HepG2 (cell line): ENCODE measurements around the gene GDF9. TPM values are rescaled to one million over a fixed set of nuclear protein-coding genes. Genes with fewer than 3 reads are reported as not detected.

Experiments
- AGO2 ChIP-seq: fragments of 200-400 bp; formaldehyde crosslinking; optimal IDR thresholded peaks from 2 replicates; pipeline ENCODE3; 2017; ENCODE audit warnings: mild to moderate bottlenecking, low read depth, low read length, moderate library complexity
- ATF2 ChIP-seq: sonication (generic); formaldehyde crosslinking; IDR thresholded peaks from 2 replicates; pipeline ENCODE4 v1.4.0; 2020; ENCODE audit warnings: missing genetic modification reagents
- CENPX ChIP-seq: sonication (generic); formaldehyde crosslinking; IDR thresholded peaks from 2 replicates; pipeline ENCODE4 v1.9.0; 2021; ENCODE audit warnings: mild to moderate bottlenecking, missing genetic modification reagents, moderate library complexity
- E2F1 ChIP-seq: sonication (generic); formaldehyde crosslinking; IDR thresholded peaks from 2 replicates; pipeline ENCODE4 v1.5.0; 2020; ENCODE audit warnings: missing genetic modification reagents
- FOXA3 ChIP-seq: IDR thresholded peaks from 2 replicates; pipeline ENCODE4 v1.6.1; 2016; ENCODE audit warnings: missing genetic modification reagents, missing compliant biosample characterization
- HMGXB3 ChIP-seq: sonication (generic); formaldehyde crosslinking; IDR thresholded peaks from 2 replicates; pipeline ENCODE4 v1.4.0; 2020; ENCODE audit warnings: missing genetic modification reagents, borderline replicate concordance
- KLF13 ChIP-seq: sonication (generic); formaldehyde crosslinking; IDR thresholded peaks from 2 replicates; pipeline ENCODE4 v1.4.0; 2020; ENCODE audit warnings: mild to moderate bottlenecking, missing genetic modification reagents
- MBNL3 ChIP-seq: fragments of 250-450 bp; sonication (Bioruptor Pico); conservative IDR thresholded peaks from 2 replicates; pipeline ENCODE4 v1.8.0; 2022; ENCODE audit warnings: mild to moderate bottlenecking, inconsistent platforms
- MYPOP ChIP-seq: sonication (generic); formaldehyde crosslinking; IDR thresholded peaks from 2 replicates; pipeline ENCODE4 v1.8.1; 2023; ENCODE audit warnings: mild to moderate bottlenecking, moderate library complexity, missing genetic modification reagents
- RBM22 ChIP-seq: fragments of 200-400 bp; formaldehyde crosslinking; optimal IDR thresholded peaks from 2 replicates; pipeline ENCODE3; 2017; ENCODE audit warnings: mild to moderate bottlenecking, low read length, moderate library complexity
- SNAPC2 ChIP-seq: sonication (generic); formaldehyde crosslinking; IDR thresholded peaks from 2 replicates; pipeline ENCODE4 v1.8.1; 2022; ENCODE audit warnings: mild to moderate bottlenecking, missing genetic modification reagents
- TBP ChIP-seq: sonication (generic); formaldehyde crosslinking; IDR thresholded peaks from 2 replicates; pipeline ENCODE4 v1.5.0; 2020; ENCODE audit warnings: missing genetic modification reagents
- ZBTB3 ChIP-seq: sonication (generic); formaldehyde crosslinking; IDR thresholded peaks from 2 replicates; pipeline ENCODE4 v1.4.0; 2020; ENCODE audit warnings: low read depth, mild to moderate bottlenecking, moderate library complexity, missing genetic modification reagents, borderline replicate concordance
- ZFX ChIP-seq: sonication (generic); formaldehyde crosslinking; IDR thresholded peaks from 2 replicates; pipeline ENCODE4 v1.4.0; 2020; ENCODE audit warnings: mild to moderate bottlenecking, low read depth, missing genetic modification reagents, moderate library complexity
- ZGPAT ChIP-seq: IDR thresholded peaks from 2 replicates; pipeline ENCODE4 v1.6.1; 2016; ENCODE audit warnings: mild to moderate bottlenecking
- ZNF17 ChIP-seq: sonication (generic); formaldehyde crosslinking; IDR thresholded peaks from 2 replicates; pipeline ENCODE4 v1.5.0; 2020; ENCODE audit warnings: mild to moderate bottlenecking, missing genetic modification reagents
- ZNF260 ChIP-seq: sonication (generic); formaldehyde crosslinking; IDR thresholded peaks from 2 replicates; pipeline ENCODE4 v1.4.0; 2020; ENCODE audit warnings: missing genetic modification reagents, low read depth, mild to moderate bottlenecking, borderline replicate concordance
- ZNF546 ChIP-seq: sonication (generic); formaldehyde crosslinking; conservative IDR thresholded peaks from 2 replicates; pipeline ENCODE4 v1.8.1; 2023; ENCODE audit warnings: mild to moderate bottlenecking, missing genetic modification reagents
- ZNF83 ChIP-seq: sonication (generic); formaldehyde crosslinking; IDR thresholded peaks from 2 replicates; pipeline ENCODE4 v1.4.0; 2020; ENCODE audit warnings: missing genetic modification reagents, mild to moderate bottlenecking, borderline replicate concordance
- polyA plus RNA-seq, 8 experiments: library from polyadenylated mRNA; depleted of rRNA in 3 of 8; stranded (reverse) in 7 of 8; unstranded in 1 of 8; fragments of >200 nt; fragmentation: Illumina TruSeq in 4 of 8; extraction: Trizol in 4 of 8; gene quantifications; 2 replicates each; pipeline versions ENCODE4 v1.2.1 to v1.2.3, GENCODE V29; 2011 to 2016; ENCODE audit warnings: low read depth in 4 of 8, missing spikeins in 1 of 8, mixed read lengths in 1 of 8; ENCODE audit not compliant: insufficient read depth in 1 of 8
- total RNA-seq, 5 experiments: library from RNA; depleted of rRNA; stranded (reverse); fragments of >200 nt; fragmentation: Illumina TruSeq; extraction: Trizol; gene quantifications; 2 replicates each; pipeline ENCODE4 v1.2.3, GENCODE V29; 2016; ENCODE audit warnings: low read depth in 1 of 5
- TF ChIP-seq, protein P1 (sequence below): sonication (generic); formaldehyde crosslinking; IDR thresholded peaks from 2 replicates; pipeline ENCODE4 v1.4.0; 2020; ENCODE audit warnings: missing genetic modification reagents, borderline replicate concordance

Gene GDF9
- total and polyA plus RNA-seq, 2 of the 13 experiments (the other 11 are each of a cell fraction or from before 2014, with no cell fraction given) = 0.33 to 0.38 TPM

DNA sequence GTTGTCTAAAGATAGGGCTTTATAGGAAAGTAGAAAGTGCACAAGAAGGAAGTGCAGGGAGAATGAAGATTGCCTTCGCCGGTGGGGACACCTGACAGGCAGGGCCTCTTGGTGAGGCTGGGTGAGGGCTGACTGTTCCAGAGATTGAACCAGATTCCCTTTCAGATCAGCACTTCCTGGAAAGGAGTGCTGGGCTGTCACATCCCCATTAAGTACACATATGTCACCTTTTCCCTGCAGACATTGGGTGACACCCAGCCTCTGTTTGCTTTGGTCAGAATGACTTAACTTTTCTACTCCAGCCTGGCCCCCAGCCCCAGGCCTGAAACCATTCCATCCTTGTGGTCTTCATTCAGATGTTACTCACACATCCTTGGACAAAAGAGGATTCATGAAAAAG, 28.4 kb downstream of the GDF9 start (continued):
- TF ChIP-seq HMGXB3 (no peak), RBM22 (no peak), E2F1 (no peak), MYPOP (CRISPR knock-in tag) (no peak), ZGPAT (CRISPR knock-in tag) (peak; percentile 61; the same call in 1 of the 2 replicates), KLF13 (CRISPR knock-in tag) (no peak), TBP (CRISPR knock-in tag) (no peak), FOXA3 (CRISPR knock-in tag) (peak; percentile 81), ZNF83 (no peak), ZNF546 (CRISPR knock-in tag) (no peak), MBNL3 (CRISPR knock-in tag) (no peak), ZBTB3 (CRISPR knock-in tag) (no peak), ZFX (peak; percentile 72), SNAPC2 (0 out of 2 replicates have a peak, but pooled peaks have one; percentile 51), ATF2 (peak; percentile 39; the same call in 1 of the 2 replicates), AGO2 (no peak), CENPX (no peak), ZNF17 (CRISPR knock-in tag) (no peak), ZNF260 (CRISPR knock-in tag) (no peak)
- TF ChIP-seq, protein P1, sequence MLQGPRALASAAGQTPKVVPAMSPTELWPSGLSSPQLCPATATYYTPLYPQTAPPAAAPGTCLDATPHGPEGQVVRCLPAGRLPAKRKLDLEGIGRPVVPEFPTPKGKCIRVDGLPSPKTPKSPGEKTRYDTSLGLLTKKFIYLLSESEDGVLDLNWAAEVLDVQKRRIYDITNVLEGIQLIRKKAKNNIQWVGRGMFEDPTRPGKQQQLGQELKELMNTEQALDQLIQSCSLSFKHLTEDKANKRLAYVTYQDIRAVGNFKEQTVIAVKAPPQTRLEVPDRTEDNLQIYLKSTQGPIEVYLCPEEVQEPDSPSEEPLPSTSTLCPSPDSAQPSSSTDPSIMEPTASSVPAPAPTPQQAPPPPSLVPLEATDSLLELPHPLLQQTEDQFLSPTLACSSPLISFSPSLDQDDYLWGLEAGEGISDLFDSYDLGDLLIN (CRISPR knock-in tag) = no peak
